Amniotic stem cell (primary cell): ENCODE measurements around the gene LUC7L3.

ENCODE experiments used
- DNase-seq: peaks from one replicate; lab custom pipeline; 2025; lab: John Stamatoyannopoulos, UW

The LUC7L3 gene

DNA sequence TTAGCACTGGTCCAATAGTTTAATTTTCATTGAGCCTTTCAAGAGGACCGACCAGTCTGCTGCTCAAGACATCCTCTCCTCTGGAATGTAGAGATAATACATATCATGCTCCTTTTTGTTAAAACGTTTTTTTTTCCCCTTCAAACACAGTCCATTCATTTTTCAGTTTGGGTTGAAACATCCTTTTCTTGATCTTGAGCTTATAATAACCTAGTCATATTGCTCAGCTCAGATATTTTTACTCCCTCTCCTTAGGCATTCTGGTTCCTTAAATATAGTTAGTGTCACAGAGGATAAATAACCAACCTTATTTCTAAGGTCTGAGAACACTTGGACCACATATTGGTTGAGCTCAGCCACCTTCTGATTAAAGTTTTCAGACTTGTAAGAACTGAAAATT lies 35.1 kb downstream of the LUC7L3 start:
- no peak for DNase-seq

- no peak for DNase-seq
Measured at GRCh38 chr17:50758524-50758923, 39.1 kb downstream of the LUC7L3 start.

GRCh38 chr17:50758989-50759544 lies 39.7 kb downstream of the LUC7L3 start:
- no peak for DNase-seq

DNA sequence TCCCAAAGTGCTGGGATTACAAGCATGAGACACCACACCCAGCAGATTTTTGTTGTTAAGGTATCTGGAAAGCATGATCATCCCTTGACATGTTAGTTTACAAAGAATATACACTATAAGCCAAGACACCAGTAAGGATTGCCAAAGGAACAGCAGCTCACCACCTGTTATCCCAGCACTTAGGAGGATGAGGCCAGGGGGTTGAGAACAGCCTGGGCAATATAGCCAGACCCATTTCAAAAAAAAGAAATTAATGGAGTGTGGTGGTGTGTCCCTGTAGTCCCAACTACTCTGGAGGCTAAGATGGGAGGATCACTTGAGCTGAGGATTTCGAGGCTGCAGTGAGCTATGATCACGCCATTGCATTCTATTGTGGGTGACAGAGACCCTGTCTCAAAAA lies 42.8 kb downstream of the LUC7L3 start:
- no peak for DNase-seq

DNA sequence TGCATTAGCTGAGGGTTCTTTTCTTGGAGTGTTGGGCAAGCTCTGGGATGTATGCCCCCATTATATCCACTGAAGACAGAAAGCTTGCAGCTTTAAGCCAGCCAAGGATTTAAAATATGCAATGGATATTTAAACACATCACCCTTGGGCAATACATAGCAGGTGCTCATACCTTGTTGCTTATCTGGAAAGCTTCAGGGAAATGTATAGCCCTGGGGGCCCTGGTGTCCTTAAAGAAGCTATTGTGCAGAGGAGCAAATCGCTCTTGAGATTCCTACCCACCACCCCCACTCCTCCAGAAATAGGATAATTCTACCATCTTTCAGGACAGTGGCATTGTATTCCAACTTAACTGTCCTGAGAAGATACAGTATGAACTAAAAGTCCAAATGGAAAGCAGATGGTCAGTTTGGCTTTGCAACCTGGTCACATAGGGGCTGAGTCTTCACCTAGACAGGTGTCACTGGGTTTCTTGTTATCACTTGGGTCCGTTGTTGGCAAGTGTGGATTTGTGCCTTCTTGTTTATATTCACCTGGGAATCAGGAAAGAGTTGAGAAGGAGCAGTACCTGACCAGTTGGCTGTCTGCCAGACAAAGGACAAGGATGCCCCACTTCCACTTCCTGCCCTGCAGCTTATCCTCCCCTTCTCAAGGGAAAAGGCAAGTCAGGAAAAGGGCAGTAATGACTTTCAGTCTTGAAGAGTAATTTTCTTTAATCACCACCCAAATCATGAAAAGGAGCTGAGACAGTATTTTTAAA lies 44.5 kb downstream of the LUC7L3 start:
- no peak for DNase-seq

DNA sequence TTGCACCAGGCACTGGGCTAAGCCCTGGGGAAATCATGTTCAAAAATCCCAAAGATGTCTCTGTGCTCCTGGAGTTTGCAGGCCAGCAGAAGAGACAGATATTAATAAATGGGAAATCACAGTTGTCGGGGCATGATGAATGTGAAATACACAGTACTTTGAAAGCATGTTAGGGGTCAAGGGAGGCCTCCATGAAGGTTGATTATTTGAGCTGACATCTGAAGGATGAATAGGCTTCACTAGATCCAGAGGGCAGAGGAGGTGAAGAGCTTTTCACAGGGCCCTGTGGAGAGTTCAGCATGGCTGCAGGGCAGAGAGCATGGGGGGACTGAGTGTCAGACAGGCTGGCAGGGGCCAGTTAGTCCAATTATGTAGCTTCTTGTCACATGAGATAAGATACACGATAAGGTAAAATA lies 45.3 kb downstream of the LUC7L3 start:
- no peak for DNase-seq

- no peak for DNase-seq
Measured at GRCh38 chr17:50765454-50766221, 46.2 kb downstream of the LUC7L3 start.

DNA sequence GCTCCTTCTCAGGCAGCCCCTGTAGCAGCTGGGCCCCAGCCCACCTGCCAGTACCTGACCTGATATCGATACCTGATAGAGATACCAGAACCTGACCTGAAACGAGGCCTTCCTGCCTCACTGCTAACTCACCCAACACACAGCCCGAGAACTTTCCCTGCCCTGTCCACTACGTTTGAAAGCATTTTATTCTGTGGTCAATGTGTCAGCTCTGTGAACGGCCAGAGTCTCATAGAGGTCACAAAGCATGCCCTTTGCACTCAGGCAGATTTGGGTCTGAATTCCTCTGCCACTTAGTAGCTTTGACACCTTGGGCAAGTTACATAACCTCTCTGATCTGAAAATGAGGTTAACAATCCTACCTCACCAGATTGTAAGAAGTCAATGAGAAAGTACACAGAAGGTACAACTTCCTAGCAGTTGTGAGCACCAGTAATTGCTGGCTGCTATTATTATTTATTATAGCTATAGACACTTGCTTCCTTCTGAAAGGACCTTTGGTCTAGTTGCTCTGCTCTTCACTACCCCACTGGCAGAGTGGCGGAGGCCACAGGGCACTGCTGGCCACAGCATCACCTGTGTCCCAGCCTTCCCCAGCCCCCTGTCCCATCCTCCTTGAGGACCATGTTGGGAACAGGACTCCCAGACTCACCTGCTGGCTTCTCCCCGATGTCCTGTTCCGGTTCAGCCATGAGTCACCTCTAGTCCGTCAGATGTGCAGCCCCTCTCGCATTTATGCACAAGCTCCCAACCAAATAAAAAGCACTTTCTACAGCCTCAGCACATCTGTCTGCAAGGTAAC lies 47.0 kb downstream of the LUC7L3 start:
- no peak for DNase-seq

DNA sequence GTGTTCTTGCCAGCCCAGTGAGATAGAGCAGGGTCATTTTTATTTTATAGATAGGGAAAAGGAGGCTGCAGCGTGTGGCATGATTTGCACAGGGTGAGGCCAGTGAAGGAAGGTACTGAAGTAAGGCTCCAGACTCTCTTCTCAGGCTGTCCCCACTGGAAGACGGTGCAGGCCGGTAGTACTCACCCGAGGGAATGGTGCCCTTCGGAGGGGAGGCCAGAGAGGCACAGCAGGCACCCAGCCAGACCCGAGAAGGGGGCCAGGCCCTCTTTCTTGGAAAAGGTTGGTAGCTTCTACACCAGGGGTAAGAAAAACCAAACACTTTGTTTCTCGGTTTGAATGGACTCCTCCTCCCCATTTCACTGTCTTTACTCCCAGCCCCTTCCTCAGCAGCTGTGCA lies 47.6 kb downstream of the LUC7L3 start:
- no peak for DNase-seq

- no peak for DNase-seq
Measured at GRCh38 chr17:50767446-50767845, 48.0 kb downstream of the LUC7L3 start, which contains the start of gene ANKRD40CL. Gene ANKRD40CL, minus strand, starts transcription at chr17:50767518. Its CDS starts 605 bp downstream, at chr17:50766913.

- no peak for DNase-seq
Measured at GRCh38 chr17:50768346-50768761, 49.0 kb downstream of the LUC7L3 start.

- no peak for DNase-seq
Measured at GRCh38 chr17:50769884-50770283, 50.5 kb downstream of the LUC7L3 start.

DNA sequence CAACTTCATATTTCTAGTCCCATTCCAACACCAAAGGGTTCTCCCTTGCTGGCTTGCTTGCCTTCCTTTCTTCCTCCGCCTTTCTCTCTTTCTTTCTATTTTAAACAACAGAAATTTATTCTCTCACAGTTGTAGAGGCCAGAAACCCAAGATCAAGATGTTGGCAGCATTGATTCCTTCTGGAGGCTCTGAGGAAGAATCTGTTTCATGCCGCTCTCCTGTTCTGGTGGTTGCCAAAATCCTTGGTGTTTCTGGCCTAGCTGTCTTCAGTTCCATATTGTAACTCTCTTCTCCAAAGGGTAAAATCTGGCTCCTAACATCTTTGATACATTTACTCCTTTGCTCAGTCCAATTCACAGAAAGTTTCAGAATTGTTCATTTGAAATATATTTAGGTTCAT lies 50.9 kb downstream of the LUC7L3 start:
- DNase-seq: no peak

- no peak for DNase-seq
Measured at GRCh38 chr17:50771991-50772785, 52.8 kb downstream of the LUC7L3 start.

DNA sequence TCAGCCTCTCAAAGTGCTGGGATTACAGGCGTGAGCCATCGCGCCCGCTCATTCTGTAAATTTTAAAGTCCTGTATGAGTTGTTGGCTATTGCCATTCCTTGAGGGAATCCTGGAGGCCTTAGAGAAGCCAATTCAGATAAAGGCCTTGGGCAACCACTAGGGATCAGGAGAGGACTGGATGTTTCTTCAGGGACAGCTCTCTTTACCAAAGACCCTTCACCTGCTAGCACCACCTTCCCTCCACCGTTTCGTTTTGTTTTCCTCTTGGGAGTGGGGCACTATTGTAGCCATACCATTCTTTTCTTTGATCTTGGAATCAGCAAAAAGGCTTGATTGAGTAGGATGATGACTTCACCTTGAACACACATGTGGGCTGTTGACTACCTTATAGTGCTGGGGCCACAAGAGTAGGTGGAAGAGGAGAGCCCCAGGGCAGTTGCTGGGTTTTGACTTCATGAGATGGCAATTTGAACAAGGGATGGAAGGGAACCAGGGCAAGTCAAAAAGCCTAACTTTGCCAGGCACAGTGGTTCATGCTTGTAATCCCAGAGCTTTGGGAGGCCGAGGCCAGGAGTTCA lies 54.9 kb downstream of the LUC7L3 start:
- no peak for DNase-seq

GRCh38 chr17:50775926-50776325 lies 56.5 kb downstream of the LUC7L3 start:
- DNase-seq: no peak

- DNase-seq: no peak
Measured at GRCh38 chr17:50778471-50778870, 59.1 kb downstream of the LUC7L3 start.

GRCh38 chr17:50778988-50779387 lies 59.6 kb downstream of the LUC7L3 start:
- DNase-seq: no peak

DNA sequence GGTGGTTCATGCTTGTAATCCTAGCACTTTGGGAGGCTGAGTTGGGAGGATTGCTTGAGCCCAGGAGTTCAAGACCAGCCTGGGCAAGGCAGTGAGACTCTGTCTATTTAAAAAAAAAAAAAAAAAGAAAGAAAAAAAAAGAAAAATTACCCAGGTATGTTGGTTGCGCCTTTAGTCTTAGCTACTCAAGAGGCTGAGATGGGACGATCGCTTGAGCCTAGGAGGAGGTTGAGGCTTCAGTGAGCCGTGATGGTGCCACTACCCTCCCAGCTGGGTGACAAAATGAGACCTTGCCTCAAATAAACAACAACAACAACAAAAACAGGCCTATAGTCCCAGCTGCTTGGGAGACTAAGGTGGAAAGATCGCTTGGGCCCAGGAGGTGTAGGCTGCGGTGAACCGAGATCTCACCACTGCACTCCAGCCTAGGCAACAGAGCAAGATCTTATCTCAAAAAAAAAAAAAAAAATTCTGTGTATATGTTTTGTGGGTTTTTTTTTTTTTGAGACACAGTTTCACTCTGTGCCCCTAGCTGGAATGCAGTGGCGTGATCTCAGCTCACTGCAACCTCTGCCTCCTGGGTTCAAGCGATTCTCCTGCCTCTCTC lies 60.4 kb downstream of the LUC7L3 start:
- DNase-seq: no peak

- no peak for DNase-seq
Measured at GRCh38 chr17:50781167-50781566, 61.8 kb downstream of the LUC7L3 start.
